Iris pigment epithelial cell (primary cell): ENCODE data around the gene SOCS7.
"Not testable (repeated sequence)": the region's sequence is repeated elsewhere in the genome, so short reads cannot be mapped to it uniquely, and the experiment has no call there.

ENCODE experiments used
- DNase-seq: peaks from one replicate; pipeline ENCODE4 v3.0.0-alpha.2; 2011; ENCODE audit warnings: low read depth

The SOCS7 gene

GRCh38 chr17:38421171-38421841, 69.7 kb downstream of the SOCS7 start:
- DNase-seq: peak; percentile 45

DNA sequence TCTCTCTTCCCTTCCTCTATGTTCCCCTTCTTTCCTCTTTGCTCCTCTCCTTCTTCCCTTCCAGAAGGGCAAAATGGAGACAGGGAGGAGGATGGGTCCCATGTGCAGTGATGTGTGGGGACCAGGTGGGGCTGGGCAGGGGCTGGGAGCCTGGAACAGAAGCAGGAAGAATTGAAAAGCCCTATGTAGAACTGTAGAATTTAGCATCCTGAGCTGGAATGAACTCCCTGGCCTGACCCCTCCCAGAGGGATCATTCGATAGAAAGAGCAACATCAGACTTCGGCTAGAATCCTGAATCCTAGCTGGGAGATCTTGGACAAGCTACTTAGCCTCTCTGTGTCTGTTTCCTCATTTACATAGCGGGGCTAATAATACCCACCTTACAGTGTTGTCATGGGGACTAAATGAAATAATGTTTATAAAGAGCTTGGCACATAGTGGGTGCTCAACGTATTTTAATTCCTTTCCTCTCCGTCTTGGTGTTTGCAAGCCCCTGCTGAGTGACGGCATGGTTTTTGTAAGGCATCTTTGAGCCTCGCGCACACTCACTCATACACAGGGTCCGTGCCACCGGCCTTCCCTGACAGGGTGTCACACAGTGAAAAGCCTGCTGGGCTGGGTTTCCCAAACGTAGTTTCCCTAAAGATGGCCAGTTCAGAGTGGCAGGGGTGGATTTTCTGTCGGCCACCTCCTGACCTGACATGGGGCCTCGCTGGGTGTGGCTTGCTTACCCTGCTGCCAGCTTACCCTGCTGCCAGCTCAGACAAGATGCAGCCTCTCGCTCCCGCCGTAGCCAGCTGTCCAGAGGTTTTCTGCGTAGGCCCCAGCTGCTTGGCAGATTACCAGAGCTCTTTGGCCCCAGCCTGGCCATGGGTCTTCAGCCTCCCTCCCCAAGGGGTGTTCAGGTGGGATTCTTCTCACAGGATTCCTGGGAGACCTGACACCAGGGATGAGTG, 70.5 kb downstream of the SOCS7 start:
- DNase-seq: no peak

- DNase-seq: no peak
These were observed 72.8 kb downstream of the SOCS7 start for GRCh38 chr17:38424297-38424972.

DNA sequence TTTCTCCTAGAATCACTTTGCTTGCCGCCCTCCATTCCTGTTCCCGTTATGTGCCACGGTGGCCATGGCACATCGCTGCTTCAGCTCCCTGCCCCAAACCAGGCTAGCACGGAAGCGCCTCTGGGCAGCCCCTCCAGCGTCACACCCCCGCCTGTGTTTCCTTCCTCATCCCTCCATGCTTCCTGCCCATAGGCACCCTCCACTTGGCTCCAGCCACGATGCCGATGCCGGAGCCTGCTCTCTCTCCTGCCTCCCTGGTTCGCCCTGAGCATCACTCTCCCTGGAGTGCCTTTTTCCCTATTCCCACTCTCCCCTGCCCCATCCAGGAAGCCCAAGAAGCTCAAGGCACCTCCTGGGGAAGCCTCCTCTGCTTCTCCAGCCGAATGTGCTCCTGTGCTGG, 73.4 kb downstream of the SOCS7 start:
- DNase-seq: no peak

GRCh38 chr17:38425744-38426143, 74.1 kb downstream of the SOCS7 start:
- peak; percentile 42 for DNase-seq

GRCh38 chr17:38426441-38426840, 74.8 kb downstream of the SOCS7 start:
- DNase-seq: no peak

DNA sequence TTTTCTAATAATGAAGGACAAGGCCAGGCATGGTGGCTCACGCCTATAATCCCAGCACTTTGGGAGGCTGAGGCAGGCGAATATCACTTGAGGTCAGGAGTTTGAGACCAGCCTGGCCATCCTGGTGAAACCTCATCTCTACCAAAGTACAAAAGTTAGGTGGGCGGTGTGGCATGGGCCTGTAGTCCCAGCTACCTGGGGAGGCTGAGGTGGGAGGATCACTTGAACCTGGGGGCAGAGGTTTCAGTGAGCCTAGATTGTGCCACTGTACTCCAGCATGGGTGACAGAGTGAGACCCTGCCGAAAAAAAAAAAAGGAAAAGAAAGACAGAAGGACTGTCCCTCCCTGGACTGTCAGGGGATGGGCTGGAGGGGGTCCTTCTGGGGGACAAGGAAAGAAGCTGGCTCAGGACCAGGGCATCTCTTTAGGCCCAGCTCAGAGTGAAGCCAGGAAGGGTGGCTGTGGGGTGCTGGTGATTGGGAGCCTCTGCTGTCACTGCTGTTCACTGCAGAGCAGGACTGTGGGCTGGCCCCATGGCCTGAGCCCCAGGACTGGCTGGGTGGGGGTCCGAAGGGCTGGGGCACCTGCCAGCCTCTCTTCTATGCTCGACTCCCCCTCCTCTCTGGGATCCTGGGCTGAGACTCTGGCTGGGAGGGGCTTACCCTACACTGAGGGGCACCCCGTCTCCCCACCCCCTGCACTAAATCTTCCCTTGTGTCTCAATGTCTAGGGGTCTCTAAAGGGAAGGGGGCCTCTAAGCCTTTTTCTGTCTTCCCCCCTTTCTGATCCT, 75.7 kb downstream of the SOCS7 start:
- DNase-seq: no peak

- DNase-seq: peak; percentile 72
These were observed 76.5 kb downstream of the SOCS7 start, which contains the start of gene ARHGAP23 for GRCh38 chr17:38428112-38428642. Gene ARHGAP23, plus strand, starts transcription at chr17:38428464. Its CDS starts 22 bp downstream, at chr17:38428486.

DNA sequence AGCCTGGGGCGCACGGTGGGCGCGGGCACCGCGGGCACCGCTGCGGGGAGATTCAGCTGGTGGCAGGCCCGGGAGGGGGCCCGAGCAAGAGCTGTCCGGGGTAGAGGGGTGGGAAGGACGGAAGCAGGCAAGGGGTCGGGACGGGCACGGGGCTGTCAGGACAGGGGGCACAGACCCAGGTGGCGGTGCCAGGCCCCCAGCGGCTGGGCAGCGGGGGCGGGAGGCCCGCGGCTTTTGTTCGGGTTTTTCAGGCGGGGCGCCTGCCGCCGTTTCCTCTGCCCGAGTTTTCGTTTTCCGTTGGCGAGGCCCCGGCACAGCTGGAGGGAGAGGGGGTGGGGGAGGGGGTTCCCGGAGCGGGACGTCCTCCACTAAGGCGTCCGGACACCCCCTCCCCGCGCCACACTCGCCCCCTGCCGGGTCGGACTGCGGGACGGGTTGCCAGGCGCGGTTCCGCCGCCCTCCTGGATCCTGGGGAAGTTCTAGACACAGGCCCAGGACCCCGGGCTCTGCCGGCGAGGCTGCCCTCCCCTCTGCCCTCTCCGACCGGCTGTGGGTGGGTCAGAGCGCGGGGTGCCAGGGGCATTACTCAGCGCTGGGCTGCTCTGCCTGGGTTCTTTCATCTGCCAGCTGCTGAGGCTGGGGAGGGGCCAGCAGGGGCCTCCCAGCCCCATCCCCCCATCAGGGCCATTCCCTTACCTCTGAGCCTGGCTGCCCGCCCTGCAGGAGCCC, 77.2 kb downstream of the SOCS7 start:
- DNase-seq: no peak

GRCh38 chr17:38429476-38430100, 77.9 kb downstream of the SOCS7 start:
- no peak for DNase-seq

GRCh38 chr17:38430316-38430715, 78.7 kb downstream of the SOCS7 start:
- DNase-seq: peak; percentile 85

DNA sequence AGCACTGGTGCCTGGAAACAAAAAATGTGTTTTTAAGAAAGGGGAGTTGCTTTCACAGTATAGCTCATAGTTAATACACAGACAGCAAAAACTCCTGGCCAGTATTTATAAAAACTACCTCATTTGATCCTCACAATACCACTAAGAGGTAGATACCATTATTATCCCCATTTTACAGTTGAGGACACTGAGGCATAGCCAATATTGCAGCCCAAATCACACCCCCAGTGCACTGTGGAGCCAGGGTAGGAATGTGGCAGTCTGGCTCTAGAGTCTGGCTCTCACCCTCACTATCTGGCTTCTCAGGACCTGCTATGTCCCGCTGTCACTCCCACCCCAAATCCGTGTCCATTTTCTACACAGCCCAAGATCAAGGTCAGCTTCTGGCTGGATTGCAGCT, 79.2 kb downstream of the SOCS7 start:
- DNase-seq: no peak

- no peak for DNase-seq
These were observed 79.9 kb downstream of the SOCS7 start for GRCh38 chr17:38431346-38432145.

GRCh38 chr17:38434178-38434665, 82.6 kb downstream of the SOCS7 start:
- no peak for DNase-seq

- DNase-seq: no peak
These were observed 84.2 kb downstream of the SOCS7 start for GRCh38 chr17:38435795-38436194.

- no peak for DNase-seq
These were observed 84.7 kb downstream of the SOCS7 start for GRCh38 chr17:38436386-38436785.

GRCh38 chr17:38437313-38437712, 85.7 kb downstream of the SOCS7 start:
- DNase-seq: not testable (repeated sequence)

- DNase-seq: no peak
These were observed 87.8 kb downstream of the SOCS7 start for GRCh38 chr17:38439436-38439835.
